HG03342 (cell line): ENCODE results near the gene BACH2.
"Not testable (repeated sequence)": the region's sequence is repeated elsewhere in the genome, so short reads cannot be mapped to it uniquely, and the experiment has no call there.

Experiments
- ATAC-seq: cut with Tn5 transposase; IDR thresholded peaks from one replicate; pipeline ENCODE4 v1.9.1; 2021; ENCODE audit warnings: mild to moderate bottlenecking, moderate library complexity; ENCODE audit not compliant: unreplicated experiment

The BACH2 gene

DNA sequence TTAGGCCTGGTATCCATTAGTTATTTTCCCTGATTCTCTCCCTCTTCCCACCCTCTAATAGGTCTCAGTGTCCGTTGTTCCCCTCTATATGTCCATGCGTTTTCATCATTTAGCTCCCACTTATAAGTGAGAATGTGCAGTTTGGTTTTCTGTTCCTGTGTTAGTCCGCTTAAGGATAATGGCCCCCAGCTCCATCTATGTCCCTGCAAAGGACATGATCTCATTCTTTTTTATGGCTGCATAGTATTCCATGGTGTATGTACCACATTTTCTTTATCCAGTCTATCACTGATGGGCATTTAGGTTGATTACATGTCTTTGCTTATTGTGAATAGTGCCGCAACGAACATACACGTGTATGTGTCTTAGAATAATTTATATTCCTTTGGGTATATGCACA is 14.4 kb downstream of the BACH2 start:
- ATAC-seq = not testable (repeated sequence)

- no peak for ATAC-seq
Measured at GRCh38 chr6:90278129-90278528, 18.5 kb downstream of the BACH2 start.

GRCh38 chr6:90277302-90278011 is 19.2 kb downstream of the BACH2 start:
- no peak for ATAC-seq

- no peak for ATAC-seq
Measured at GRCh38 chr6:90274451-90275030, 22.1 kb downstream of the BACH2 start.

DNA sequence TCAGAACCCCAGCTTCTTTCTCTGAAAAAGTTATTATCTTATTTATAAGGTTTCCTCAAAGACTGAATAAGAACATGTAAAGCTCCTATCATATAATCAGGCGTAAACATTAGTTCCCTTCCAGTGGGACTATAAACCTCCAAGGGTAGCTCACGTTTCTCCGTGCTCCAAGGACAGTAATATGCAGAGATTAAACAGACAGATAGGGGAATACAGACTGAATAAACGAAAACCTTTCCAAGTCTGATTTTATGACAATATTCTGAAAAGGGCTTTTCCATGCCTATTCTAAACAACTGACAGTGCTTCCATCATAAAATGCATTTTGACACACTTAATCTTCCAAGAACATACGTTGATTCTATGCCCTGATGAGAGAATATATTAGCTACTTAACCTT is 22.8 kb downstream of the BACH2 start:
- no peak for ATAC-seq

- no peak for ATAC-seq
Measured at GRCh38 chr6:90272895-90273294, 23.7 kb downstream of the BACH2 start.

GRCh38 chr6:90271831-90272230 is 24.8 kb downstream of the BACH2 start:
- no peak for ATAC-seq

DNA sequence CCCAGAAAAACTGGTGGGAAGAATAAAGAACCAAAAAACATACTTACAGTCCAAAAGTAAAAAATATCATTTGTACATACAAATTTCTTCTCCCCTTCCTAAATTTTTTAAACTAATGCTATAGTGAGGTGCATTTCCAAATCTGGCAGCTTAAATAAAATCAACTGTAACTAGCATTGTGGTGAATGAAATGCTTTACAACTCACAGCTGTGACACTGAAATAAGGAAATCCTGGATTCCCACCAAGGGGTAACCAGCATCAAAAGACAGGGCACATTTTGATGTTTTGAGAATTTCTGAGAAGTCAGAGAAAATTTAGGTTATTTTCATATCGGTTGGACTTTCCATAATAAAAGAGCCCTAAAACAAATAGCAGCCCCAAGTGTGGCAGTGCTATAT is 27.3 kb downstream of the BACH2 start:
- no peak for ATAC-seq

GRCh38 chr6:90268178-90268577 is 28.5 kb downstream of the BACH2 start:
- no peak for ATAC-seq

GRCh38 chr6:90266905-90267621 is 29.6 kb downstream of the BACH2 start:
- no peak for ATAC-seq

- ATAC-seq = no peak
Measured at GRCh38 chr6:90264561-90264960, 32.1 kb downstream of the BACH2 start.

DNA sequence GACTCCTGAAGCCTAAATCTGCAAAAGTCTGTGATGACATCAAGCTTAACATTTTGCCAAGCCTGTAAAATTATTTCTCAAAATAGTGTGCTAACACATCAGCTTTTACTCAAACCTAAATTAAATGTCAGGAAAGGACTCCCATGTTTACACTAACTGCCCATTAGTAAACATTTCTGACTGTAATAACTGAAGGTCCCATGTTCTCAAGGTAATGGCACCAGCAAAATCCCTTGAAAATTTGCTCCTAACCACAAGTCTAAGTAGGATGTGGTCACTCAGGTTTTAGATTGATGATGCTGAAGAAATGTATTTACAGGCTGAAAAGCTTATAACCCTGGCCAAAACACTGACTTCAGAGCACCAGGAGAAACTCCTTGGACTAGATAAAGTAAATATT is 33.0 kb downstream of the BACH2 start:
- ATAC-seq = no peak

DNA sequence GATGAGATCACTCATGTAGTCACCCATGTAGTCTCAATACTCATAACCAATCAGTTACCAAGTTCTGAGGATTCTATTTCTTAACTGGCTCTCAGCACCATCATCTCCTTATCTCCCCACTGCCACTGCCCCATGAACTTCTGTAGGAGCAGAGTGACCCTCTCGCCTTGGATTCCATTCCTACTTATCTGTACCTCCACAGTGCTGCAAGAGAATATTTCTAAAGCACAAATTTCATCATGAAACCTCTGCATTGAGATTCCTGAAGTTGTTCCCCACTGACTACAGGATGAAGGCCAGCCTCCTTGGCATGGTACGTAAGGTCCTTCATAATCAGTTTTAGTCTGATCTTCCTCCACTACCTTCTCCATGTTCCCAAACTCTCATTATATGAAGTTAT is 34.8 kb downstream of the BACH2 start:
- ATAC-seq = no peak

DNA sequence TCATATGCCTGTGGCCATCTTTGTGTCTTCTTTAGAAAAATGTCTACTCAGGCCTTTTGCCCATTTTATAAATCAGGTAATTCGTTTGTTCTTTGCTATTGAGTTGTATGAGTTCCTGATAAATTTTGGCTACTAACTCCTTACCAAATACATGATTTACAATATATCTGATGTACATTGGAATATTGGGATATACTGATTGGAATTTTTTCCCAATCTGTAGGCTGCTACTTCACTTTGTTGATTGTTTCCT is 39.2 kb downstream of the BACH2 start:
- ATAC-seq = no peak

DNA sequence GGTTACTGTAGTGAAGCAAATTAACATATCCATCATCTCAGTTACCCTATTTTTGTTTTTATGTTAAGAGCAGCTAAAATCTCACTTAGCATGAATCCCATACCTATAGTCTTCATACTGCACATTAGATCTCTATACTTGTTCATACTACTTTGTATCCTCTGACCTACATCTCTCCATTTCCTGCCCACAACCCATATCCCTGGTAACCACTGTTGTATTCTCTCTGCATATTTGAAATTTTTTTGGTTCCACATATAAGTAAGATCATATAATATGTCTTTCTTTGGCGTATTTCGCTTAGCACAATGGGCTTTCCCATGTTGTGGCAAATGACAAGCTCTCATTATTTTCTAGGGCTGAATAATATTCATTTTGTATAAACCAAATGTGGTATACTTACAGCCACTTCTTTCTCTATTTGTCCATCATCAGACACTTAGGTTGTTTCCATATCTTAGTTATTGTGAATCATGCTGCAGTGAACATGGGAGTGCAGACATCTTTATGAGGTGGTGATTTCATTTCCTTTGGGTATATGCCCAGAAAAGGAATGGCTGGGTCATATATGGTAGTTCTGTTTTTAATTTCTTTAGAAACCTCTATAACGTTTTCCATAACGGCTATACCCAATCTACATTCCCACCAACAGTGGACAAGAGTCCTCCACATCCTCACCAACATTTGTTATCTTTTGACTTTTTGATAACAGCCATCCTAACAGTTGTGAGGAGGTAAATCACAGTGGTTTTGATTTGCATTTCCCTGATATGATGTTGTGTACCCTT is 39.8 kb downstream of the BACH2 start:
- ATAC-seq = no peak

- ATAC-seq = no peak
Measured at GRCh38 chr6:90253631-90254030, 43.0 kb downstream of the BACH2 start.

- ATAC-seq = peak; percentile 81
Measured at GRCh38 chr6:90251295-90251992, 45.2 kb downstream of the BACH2 start.

- ATAC-seq = no peak
Measured at GRCh38 chr6:90250405-90250804, 46.2 kb downstream of the BACH2 start.

- ATAC-seq = no peak
Measured at GRCh38 chr6:90249458-90249857, 47.2 kb downstream of the BACH2 start.

- ATAC-seq = no peak
Measured at GRCh38 chr6:90249034-90249433, 47.6 kb downstream of the BACH2 start.

DNA sequence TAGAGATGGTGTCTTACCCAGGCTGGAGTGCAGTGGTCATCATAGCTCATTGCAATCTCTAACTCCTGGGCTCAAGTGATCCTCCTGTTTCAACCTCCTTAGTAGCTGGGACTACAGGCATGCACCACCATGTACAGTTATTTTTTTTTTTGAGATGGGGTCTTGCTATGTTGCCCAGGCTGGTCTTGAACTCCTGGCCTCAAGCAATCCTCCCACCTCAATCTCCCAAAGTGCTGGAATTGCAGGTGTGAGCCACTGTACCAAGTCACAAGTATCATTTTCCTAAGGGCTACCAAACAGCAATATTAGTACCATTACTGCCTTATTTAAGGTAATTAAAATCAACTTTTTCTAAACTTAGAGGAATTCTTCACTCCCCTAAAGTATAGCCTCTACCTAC is 49.4 kb downstream of the BACH2 start:
- no peak for ATAC-seq
